Activated naive CD8-positive, alpha-beta T cell treated with anti-CD3 and anti-CD28 coated beads, Interleukin-2, amount 10 ng/mL, durations not matched to agents 7 days and 5 days (primary cell): ENCODE results near the gene TM9SF3. TPM values are rescaled to one million over a fixed set of nuclear protein-coding genes. Genes with fewer than 3 reads are reported as not detected.

Experiments
- ATAC-seq: fragments of 150-1000 bp; cut with Tn5 transposase; one replicate; pipeline ENCODE4 v1.10.0; 2021; ENCODE audit warnings: low read depth, moderate library complexity
- POLR2A ChIA-PET: fragments of 350-600 bp; sonication (Branson Sonifier 250); formaldehyde crosslinking; loops from one replicate; lab custom pipeline; 2021; ENCODE audit warnings: antibody characterized with exemption; lab: Charles Lee
- DNase-seq: peaks from one replicate; pipeline ENCODE4 v3.0.0; 2021
- H3K27ac Mint-ChIP-seq: one replicate; pipeline ENCODE4 v1.8.0; 2022; ENCODE audit warnings: mild to moderate bottlenecking, mixed read lengths
- H3K27me3 Mint-ChIP-seq: one replicate; pipeline ENCODE4 v1.8.0; 2022; ENCODE audit warnings: mild to moderate bottlenecking, moderate library complexity, mixed read lengths
- H3K36me3 Mint-ChIP-seq: one replicate; pipeline ENCODE4 v1.8.0; 2021; ENCODE audit warnings: mild to moderate bottlenecking, mixed read lengths
- H3K4me1 Mint-ChIP-seq: one replicate; pipeline ENCODE4 v1.8.0; 2021; ENCODE audit warnings: mixed read lengths
- H3K4me3 Mint-ChIP-seq: one replicate; pipeline ENCODE4 v1.8.0; 2022; ENCODE audit warnings: mild to moderate bottlenecking, moderate library complexity, mixed read lengths
- H3K9me3 Mint-ChIP-seq: one replicate; pipeline ENCODE4 v1.8.0; 2021; ENCODE audit warnings: mixed read lengths
- total RNA-seq, 2 experiments: library from RNA; stranded (reverse); gene quantifications; one replicate each; pipeline ENCODE4 v1.2.3, GENCODE V29; 2021

The TM9SF3 gene
- total RNA-seq, 2 experiments from 2014 or later = 72.9 to 75.2 TPM

GRCh38 chr10:96538683-96539082 lies 48.1 kb downstream of the TM9SF3 start:
- Mint-ChIP-seq H3K4me1 (peaks cover 8% of the 10 kb centered on the region), H3K27me3 (no peaks in the 10 kb centered on the region), H3K9me3 (no peaks in the 10 kb centered on the region), H3K4me3 (no peak overlapping the region), H3K36me3 (peaks cover 33% of the 10 kb centered on the region), H3K27ac (no peak overlapping the region)
- POLR2A ChIA-PET = no interaction called here
- DNase-seq (no peak), ATAC-seq (no peak)

GRCh38 chr10:96536129-96536528 lies 50.7 kb downstream of the TM9SF3 start:
- no peak overlapping the region for H3K4me3 Mint-ChIP-seq
- ATAC-seq = no peak
- POLR2A ChIA-PET = no interaction called here
- peaks cover 26% of the 10 kb centered on the region for H3K36me3 Mint-ChIP-seq
- H3K4me1 Mint-ChIP-seq = peaks cover 8% of the 10 kb centered on the region
- H3K27me3 Mint-ChIP-seq = no peaks in the 10 kb centered on the region
- H3K9me3 Mint-ChIP-seq = no peaks in the 10 kb centered on the region
- no peak for DNase-seq
- H3K27ac Mint-ChIP-seq = no peak overlapping the region

GRCh38 chr10:96532523-96532922 lies 54.3 kb downstream of the TM9SF3 start:
- H3K4me1 Mint-ChIP-seq = peaks cover 8% of the 10 kb centered on the region
- no peaks in the 10 kb centered on the region for H3K27me3 Mint-ChIP-seq
- no peak overlapping the region for H3K4me3 Mint-ChIP-seq
- DNase-seq (no peak), ATAC-seq (no peak)
- no peaks in the 10 kb centered on the region for H3K9me3 Mint-ChIP-seq
- no peak overlapping the region for H3K27ac Mint-ChIP-seq
- POLR2A ChIA-PET = no interaction called here
- peaks cover 13% of the 10 kb centered on the region for H3K36me3 Mint-ChIP-seq

- no peak for DNase-seq
- no peak for ATAC-seq
- Mint-ChIP-seq H3K36me3 (peaks cover 21% of the 10 kb centered on the region), H3K4me1 (peaks cover 7% of the 10 kb centered on the region), H3K4me3 (no peak overlapping the region), H3K27me3 (no peaks in the 10 kb centered on the region), H3K9me3 (no peaks in the 10 kb centered on the region), H3K27ac (no peak overlapping the region)
- POLR2A ChIA-PET = no interaction called here
Observed at GRCh38 chr10:96529634-96530279, 57.1 kb downstream of the TM9SF3 start.

GRCh38 chr10:96524741-96525140 lies 62.1 kb downstream of the TM9SF3 start:
- Mint-ChIP-seq H3K9me3 (no peaks in the 10 kb centered on the region), H3K36me3 (peaks cover 31% of the 10 kb centered on the region), H3K4me3 (no peak overlapping the region), H3K4me1 (no peaks in the 10 kb centered on the region), H3K27me3 (no peaks in the 10 kb centered on the region), H3K27ac (no peak overlapping the region)
- POLR2A ChIA-PET = no interaction called here
- ATAC-seq (no peak), DNase-seq (no peak)

- DNase-seq = no peak
- Mint-ChIP-seq H3K9me3 (no peaks in the 10 kb centered on the region), H3K27ac (no peak overlapping the region), H3K4me3 (no peak overlapping the region), H3K4me1 (peaks cover 11% of the 10 kb centered on the region), H3K36me3 (peaks cover 18% of the 10 kb centered on the region), H3K27me3 (peaks cover 29% of the 10 kb centered on the region)
- POLR2A ChIA-PET = no interaction called here
- ATAC-seq = no peak
Observed at GRCh38 chr10:96517284-96517683, 69.5 kb downstream of the TM9SF3 start.

GRCh38 chr10:96516337-96516736 lies 70.5 kb downstream of the TM9SF3 start:
- Mint-ChIP-seq H3K27ac (no peak overlapping the region), H3K36me3 (peaks cover 14% of the 10 kb centered on the region), H3K9me3 (no peaks in the 10 kb centered on the region), H3K4me1 (peaks cover 14% of the 10 kb centered on the region), H3K27me3 (peaks cover 38% of the 10 kb centered on the region), H3K4me3 (no peak overlapping the region)
- no peak for ATAC-seq
- DNase-seq = no peak
- POLR2A ChIA-PET = no interaction called here

GRCh38 chr10:96513698-96514561 lies 72.9 kb downstream of the TM9SF3 start, which contains the start of gene TLL2:
Gene TLL2 (minus strand): TSS chr10:96513926. CDS start chr10:96513685, 241 bp downstream.
- H3K9me3 Mint-ChIP-seq = no peaks in the 10 kb centered on the region
- H3K27ac Mint-ChIP-seq = no peak within 1 kb of the TSS
- H3K4me1 Mint-ChIP-seq = peaks cover 14% of the 10 kb centered on the region
- peaks cover 54% of the 10 kb centered on the region for H3K27me3 Mint-ChIP-seq
- peak; percentile 73 for DNase-seq
- POLR2A ChIA-PET = interaction anchor here (1.2 to 1.3 kb wide), 2 partner anchors 9 to 73 kb away, joined by 3 read pairs; no protein-coding TSS in a partner anchor
- peak within 1 kb of the TSS; percentile 69 for H3K4me3 Mint-ChIP-seq
- H3K36me3 Mint-ChIP-seq = peaks cover 8% of the 10 kb centered on the region
- peak; percentile 76 for ATAC-seq

GRCh38 chr10:96513305-96513697 lies 73.5 kb downstream of the TM9SF3 start:
- DNase-seq (no peak), ATAC-seq (no peak)
- peak overlapping the region; percentile 69 for H3K4me3 Mint-ChIP-seq
- no peak overlapping the region for H3K27ac Mint-ChIP-seq
- POLR2A ChIA-PET = interaction anchor here (1.2 to 1.3 kb wide), 2 partner anchors 10 to 74 kb away, joined by 3 read pairs; no protein-coding TSS in a partner anchor
- H3K9me3 Mint-ChIP-seq = no peaks in the 10 kb centered on the region
- H3K27me3 Mint-ChIP-seq = peaks cover 54% of the 10 kb centered on the region
- H3K36me3 Mint-ChIP-seq = peaks cover 4% of the 10 kb centered on the region
- H3K4me1 Mint-ChIP-seq = peaks cover 14% of the 10 kb centered on the region

- Mint-ChIP-seq H3K4me3 (peak overlapping the region; percentile 69), H3K9me3 (no peaks in the 10 kb centered on the region), H3K36me3 (peaks cover 4% of the 10 kb centered on the region), H3K27me3 (peaks cover 54% of the 10 kb centered on the region), H3K4me1 (peaks cover 14% of the 10 kb centered on the region), H3K27ac (no peak overlapping the region)
- POLR2A ChIA-PET = no interaction called here
- ATAC-seq = no peak
- peak; percentile 38 for DNase-seq
Observed at GRCh38 chr10:96512524-96513304, 74.1 kb downstream of the TM9SF3 start.

- POLR2A ChIA-PET = no interaction called here
- DNase-seq (no peak), ATAC-seq (no peak)
- Mint-ChIP-seq H3K36me3 (peaks cover 3% of the 10 kb centered on the region), H3K4me3 (no peak overlapping the region), H3K4me1 (peaks cover 14% of the 10 kb centered on the region), H3K27ac (no peak overlapping the region), H3K9me3 (no peaks in the 10 kb centered on the region), H3K27me3 (peaks cover 53% of the 10 kb centered on the region)
Observed at GRCh38 chr10:96511044-96511945, 75.5 kb downstream of the TM9SF3 start.

- peaks cover 34% of the 10 kb centered on the region for H3K27me3 Mint-ChIP-seq
- H3K27ac Mint-ChIP-seq = no peak overlapping the region
- POLR2A ChIA-PET = no interaction called here
- peaks cover 10% of the 10 kb centered on the region for H3K4me1 Mint-ChIP-seq
- DNase-seq (no peak), ATAC-seq (no peak)
- no peaks in the 10 kb centered on the region for H3K9me3 Mint-ChIP-seq
- H3K36me3 Mint-ChIP-seq = no peaks in the 10 kb centered on the region
- H3K4me3 Mint-ChIP-seq = no peak overlapping the region
Observed at GRCh38 chr10:96509017-96509641, 77.7 kb downstream of the TM9SF3 start.
